GM18867 (cell line): Measurements from ENCODE around the gene FAHD1.

Experiments used
- ATAC-seq: cut with Tn5 transposase; IDR thresholded peaks from one replicate; pipeline ENCODE4 v1.9.1; 2021; ENCODE audit warnings: mild to moderate bottlenecking, moderate library complexity; ENCODE audit not compliant: unreplicated experiment

Gene FAHD1

DNA sequence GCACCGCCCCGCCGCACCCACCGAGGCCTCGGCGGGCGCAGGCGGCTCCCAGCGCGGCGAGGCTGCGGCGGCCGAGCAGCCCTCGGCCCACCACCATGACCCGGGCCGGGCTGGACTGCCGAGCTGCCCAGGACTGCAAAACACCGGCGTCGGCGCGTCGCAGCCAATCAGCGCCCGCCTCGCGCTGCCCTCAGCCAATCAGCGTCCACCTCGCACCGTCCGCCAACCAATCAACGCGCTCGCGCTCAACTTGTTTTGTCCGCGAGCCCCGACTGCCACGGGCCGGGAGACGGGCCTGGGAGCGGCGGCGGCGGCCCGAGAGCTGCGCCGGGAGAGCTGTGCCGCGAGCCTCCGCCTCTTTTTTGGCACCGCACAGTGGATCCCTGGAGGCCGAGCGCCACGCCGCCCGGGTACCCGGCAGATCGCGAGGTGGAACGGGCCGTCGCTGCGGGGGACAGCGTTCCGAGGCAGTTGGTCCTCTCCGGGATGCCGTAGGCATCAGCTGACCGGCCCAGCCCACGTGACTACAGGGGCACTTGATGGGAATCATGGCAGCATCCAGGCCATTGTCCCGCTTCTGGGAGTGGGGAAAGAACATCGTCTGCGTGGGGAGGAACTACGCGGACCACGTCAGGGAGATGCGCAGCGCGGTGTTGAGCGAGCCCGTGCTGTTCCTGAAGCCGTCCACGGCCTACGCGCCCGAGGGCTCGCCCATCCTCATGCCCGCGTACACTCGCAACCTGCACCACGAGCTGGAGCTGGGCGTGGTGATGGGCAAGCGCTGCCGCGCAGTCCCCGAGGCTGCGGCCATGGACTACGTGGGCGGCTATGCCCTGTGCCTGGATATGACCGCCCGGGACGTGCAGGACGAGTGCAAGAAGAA is at the start of gene FAHD1, which contains the start of gene HAGH:
FAHD1 (plus strand) TSS at position 516 of the 883 bp plus-strand sequence; CDS start at position 549, 33 bp downstream.
HAGH (minus strand) TSS at position 135 of the 883 bp plus-strand sequence; CDS start at position 97, 38 bp downstream.
- ATAC-seq, result peak; percentile 75

DNA sequence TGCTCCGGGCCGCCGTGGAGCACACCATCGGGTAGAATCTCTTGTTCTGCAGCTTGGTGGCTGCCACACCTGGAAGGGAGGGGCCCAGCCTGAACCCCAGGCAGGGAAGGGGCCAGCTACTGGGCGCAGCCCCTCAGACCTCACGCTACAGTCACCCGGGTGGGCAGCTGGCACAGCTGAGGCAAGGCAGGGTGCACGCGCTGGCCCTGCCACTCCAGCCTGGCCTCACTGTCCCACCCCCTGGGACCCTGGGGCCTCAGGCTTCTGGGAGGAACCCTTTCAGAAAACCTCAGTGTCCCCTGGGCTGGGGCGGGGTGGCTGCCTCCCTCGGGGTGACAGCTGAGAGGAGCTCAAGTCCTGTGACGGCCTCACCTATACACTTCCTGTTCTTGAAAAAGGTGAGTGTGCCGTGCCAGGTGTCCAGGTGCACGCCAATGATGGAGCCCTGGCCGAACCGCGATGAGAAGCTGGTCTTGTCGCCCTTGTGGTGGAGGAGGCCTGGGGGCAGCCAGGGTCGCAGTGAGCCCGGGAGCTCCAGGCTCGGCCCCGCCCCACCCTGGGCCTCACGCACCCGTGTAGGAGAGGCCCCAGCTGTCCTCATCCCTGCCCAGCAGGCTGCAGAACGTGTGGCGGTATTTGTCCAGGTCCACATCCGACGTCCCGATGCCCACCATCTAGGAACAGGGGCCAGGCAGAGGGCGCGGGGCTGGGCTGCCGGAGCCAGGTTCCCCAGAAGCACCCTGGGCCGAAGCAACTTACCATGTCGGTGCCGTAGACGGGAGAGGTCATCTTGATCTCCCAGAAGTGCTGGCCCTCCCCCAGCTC is 49.4 kb upstream of the FAHD1 start:
- no peak for ATAC-seq

GRCh38 chr16:1778200-1779179 is 48.5 kb upstream of the FAHD1 start:
- ATAC-seq, result no peak

GRCh38 chr16:1779234-1779701 is 47.7 kb upstream of the FAHD1 start:
- no peak for ATAC-seq

DNA sequence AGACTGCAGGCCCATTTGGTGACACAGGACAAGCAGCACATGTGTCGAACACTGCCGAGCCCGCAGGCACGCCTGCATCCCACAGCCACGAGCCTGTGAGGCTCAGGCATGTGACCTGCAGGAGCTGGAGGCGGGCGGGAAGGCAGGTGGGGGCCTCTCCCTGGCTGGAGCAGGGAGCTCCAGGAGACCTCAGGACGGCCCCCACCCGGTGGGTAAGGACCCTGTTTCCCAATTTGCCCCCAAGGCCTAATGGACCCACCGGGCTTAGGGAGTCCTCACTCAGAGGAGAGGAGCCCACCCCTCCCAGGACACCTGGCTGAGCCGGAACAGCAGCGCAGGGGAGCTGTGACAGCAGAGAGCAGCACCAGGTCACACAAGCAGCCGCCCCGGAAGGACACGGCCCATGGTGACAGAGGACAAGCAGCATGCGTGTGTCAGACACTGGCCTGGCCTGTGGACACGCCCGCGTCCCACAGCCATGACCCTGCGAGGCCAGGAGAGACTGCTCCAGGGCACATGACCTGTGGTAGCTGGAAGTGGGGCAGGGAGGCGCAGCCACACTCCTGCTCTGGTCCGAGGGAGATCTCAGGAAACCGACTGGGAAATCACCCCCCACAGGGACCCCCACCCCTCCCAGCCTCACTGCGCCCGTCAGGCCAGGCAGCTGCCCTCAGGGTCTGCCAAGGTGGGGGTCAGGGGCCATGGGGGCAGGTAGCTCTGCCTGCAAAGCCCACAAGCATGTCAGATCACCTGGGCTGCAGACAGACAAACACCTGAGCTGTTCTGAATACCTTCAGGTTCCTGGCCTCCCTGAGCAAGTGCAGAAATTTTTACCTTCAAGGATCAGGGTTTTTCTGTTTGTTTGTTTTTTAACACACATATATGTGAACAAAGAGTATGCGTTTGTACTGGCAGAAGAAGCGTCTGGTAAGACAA is 47.0 kb upstream of the FAHD1 start:
- ATAC-seq, result no peak

- ATAC-seq, result no peak
Observed at GRCh38 chr16:1780677-1781072, 46.3 kb upstream of the FAHD1 start.

- ATAC-seq, result no peak
Observed at GRCh38 chr16:1781254-1781653, 45.8 kb upstream of the FAHD1 start.

GRCh38 chr16:1781758-1782407 is 45.1 kb upstream of the FAHD1 start:
- ATAC-seq, result peak; percentile 3

- peak; percentile 80 for ATAC-seq
Observed at GRCh38 chr16:1782408-1783264, 44.4 kb upstream of the FAHD1 start, which contains the start of the genes NUBP2 and SPSB3. Gene NUBP2 (plus strand): TSS chr16:1782960. CDS start chr16:1783021, 61 bp downstream. Gene SPSB3 (minus strand): TSS chr16:1782571. CDS start chr16:1781483, 1,088 bp downstream.

DNA sequence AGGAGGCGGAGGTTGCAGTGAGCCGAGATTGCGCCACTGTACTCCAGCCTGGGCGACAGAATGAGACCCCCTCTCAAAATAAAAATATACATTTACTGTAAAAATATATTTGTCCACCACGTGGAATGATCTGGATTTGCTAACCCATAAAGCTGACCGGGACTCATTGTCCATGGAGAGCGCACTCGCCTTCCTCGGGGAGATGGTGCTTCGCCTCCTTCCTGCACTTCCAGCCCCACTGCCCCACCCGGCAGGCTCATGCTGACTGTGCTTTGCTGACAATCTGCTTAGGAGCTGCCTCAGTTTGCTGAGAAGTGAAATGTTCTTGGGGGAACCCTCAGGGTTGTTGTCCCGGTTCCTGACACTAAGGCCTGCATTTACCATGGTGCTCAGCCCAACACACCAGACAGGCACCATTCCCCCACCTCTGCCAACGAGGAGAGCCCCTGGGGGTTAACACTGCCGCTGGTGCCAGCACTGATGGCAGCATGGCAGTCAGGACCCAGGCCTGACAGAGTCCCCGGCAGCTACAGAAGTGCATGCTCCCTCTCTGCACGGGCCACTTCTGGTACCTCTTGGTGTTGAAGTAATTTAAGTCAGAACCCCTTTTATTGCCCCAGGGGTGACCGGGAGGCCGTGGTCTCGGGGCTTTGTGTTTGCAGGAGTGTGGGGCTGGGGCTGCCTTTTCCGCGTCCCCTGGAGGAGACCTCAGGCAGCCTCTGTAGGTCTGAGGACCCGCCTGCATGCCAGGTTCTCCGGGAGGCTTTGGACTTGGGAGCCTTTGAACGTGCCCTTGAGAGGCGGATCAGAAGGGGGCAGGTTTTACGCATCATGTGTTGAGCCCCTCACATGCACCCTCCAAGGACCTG is 41.8 kb upstream of the FAHD1 start:
- ATAC-seq, result no peak

GRCh38 chr16:1785846-1786170 is 41.2 kb upstream of the FAHD1 start:
- ATAC-seq, result no peak

DNA sequence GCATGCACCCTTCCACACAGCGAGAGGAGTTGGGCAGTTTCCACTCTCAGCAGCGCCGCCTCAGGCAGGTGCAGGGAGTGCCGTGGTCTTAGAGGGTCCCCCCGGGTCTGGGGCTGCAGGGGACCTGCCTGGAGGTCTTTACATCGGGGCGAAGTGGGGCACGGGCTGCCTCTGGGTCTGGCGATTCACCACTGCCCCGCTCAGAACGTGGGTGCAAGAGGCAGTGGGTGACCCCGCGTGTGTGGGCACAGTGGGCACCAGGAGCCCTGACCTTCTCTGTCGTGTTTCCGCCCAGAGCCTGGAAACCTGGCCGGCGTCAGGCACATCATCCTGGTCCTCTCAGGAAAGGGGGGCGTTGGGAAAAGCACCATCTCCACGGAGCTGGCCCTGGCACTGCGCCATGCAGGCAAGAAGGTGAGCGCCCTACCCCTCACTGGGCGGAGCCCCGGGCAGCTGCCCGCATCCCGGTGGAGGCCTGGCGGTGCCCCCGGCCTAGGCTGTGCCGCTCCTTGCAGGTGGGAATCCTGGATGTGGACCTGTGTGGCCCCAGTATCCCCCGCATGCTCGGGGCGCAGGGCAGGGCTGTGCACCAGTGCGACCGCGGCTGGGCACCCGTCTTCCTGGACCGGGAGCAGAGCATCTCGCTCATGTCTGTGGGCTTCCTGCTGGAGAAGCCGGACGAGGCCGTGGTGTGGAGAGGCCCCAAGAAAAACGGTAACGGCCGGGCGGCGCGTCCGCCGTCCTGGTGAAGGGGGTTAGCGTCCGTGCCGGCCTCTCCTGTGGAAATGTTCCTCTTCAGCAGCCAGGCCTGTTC is 40.6 kb upstream of the FAHD1 start:
- ATAC-seq, result no peak

- ATAC-seq, result no peak
Observed at GRCh38 chr16:1787056-1787321, 40.0 kb upstream of the FAHD1 start.

- ATAC-seq, result no peak
Observed at GRCh38 chr16:1787322-1788094, 39.5 kb upstream of the FAHD1 start.

DNA sequence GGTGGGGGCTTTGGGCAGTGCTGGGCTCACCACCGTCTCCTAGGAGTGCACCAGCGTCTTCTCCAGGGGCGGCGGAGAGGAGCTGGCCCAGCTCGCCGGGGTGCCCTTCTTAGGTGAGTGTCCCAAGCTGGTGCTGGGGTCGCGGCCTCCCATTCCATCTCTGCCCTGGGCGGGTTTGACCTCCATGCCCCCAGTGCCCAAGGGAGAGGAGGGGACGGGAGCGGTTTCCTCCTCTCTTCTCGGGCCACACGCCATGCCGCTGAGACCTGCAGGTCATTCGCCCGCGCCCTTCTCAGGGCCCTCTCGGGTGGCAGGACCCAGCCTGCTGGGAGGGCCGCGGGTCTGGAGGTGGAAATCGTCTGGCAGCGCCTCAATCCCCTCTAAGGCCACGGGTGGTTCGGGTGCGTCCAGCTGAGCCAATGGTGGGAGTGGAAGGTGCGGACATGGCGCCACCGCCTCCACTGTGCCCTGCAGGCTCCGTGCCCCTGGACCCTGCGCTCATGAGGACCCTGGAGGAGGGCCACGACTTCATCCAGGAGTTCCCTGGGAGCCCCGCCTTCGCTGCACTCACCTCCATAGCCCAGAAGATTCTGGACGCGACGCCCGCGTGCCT is 38.8 kb upstream of the FAHD1 start:
- no peak for ATAC-seq
